NCI-H1048 (cell line): ENCODE results near the gene FAM81A.

Experiments used
- DNase-seq: peaks from one replicate; lab custom pipeline; 2025; lab: John Stamatoyannopoulos, UW

FAM81A gene

DNA sequence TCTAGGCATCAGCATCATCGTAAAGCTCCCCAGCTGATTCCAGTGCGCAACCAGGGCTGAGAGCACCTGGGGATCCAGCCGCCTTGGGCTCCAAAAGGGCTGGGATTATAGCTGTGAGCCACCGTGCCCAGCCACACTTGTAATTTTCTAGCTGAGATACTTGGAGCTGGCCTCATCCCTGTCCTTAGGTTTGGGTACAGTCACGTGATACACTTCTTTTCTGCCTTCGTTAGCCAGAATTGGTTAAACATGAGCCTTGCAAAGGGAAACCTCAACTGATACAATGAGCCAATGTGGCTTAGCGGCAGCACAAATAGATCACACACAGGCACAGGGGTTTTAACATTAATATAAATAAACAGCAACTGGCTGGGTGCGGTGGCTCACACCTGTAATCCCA, 103.8 kb downstream of the FAM81A start:
- DNase-seq: no peak

DNA sequence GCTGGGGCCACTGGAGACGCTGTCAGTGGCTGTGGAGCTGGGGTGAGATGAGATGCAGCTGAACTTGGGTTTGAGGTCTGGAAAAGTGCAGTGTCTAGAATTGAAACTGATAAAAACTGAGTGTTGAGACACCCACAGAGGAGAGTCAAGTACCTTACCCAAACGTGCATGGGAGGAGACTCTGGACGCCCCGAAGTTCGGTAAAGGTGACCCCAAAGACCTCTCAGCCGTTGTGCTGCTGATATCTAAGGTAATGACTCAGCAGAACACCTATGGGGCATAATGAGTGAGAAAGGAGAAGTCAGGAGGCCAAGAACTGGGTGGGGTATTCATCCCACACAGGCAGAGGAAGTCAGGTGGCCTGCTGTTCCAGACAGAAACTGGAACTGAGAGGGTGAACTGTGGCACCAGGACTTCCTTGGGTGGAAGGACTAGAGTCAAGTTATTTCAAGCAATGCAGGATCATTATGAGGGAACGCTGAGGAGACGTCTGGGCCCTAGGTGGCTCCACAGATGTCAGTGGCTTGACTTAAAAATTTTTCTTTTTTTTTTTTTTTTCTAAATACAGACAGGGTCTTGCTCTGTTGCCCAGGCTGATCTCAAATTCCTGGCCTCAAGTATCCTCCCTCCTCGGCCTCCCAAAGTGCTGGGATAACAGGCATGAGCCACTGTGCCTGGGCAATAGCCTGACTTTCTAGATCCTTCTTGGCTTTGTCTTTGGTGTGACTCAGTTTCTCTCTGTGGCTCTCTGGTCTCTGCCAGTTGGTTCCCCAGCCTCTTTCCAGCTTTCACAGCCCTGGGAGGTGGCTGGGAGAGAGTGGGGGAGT, 105.9 kb downstream of the FAM81A start:
- DNase-seq: no peak

DNA sequence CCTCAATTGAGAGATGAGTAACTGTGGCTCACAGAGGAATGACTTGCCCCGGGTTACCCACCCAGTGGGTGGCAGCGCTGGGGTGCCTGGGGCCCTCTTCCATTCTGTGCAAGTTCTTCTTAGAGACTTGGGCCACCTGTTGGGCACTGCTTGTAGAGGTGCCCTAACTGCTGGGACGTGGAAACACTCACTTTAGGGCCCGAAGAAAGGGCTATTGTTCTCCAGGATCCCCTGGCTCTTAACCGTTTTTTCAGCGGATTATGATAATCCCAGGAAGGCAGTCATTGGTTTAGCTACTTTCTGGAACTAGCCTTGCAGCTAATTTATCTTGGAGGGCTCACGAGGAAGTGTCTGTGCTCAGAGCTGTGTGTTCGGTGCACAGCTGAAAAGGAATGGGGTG, 107.6 kb downstream of the FAM81A start:
- DNase-seq: no peak

DNA sequence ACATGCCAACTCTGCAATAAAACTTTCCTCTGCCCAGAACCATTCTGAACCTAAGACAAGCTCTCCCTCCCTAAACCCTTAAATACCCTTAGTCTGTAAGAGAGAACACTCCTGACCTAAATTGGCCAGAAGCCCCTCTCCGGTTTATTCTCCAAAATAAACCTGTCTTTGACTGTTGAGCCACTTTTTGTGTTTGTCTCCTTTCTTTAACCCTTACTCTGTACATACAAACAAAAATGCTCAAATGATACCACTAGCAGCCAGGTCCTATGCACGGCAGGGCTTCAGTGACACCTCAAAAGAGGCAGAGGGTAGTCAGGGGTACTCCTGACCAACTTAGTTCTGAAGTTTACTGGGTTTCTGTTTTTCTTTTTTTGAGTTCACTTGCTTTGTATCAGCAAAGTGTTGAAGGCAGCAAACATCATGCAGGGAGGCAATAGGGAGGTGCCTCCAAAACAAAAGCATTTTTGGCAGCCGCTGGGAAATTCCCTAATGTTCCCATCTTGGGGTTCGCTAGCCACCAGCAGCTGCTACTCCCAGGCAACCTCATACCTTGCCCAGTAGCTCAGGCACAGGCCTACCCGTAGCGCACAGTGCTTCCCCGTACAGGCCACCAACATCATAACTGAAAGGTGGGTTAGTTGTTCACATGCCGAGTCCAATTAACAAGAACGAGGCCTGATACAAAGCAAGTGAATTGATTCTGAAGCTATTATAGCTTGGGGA, 110.7 kb downstream of the FAM81A start:
- no peak for DNase-seq

DNA sequence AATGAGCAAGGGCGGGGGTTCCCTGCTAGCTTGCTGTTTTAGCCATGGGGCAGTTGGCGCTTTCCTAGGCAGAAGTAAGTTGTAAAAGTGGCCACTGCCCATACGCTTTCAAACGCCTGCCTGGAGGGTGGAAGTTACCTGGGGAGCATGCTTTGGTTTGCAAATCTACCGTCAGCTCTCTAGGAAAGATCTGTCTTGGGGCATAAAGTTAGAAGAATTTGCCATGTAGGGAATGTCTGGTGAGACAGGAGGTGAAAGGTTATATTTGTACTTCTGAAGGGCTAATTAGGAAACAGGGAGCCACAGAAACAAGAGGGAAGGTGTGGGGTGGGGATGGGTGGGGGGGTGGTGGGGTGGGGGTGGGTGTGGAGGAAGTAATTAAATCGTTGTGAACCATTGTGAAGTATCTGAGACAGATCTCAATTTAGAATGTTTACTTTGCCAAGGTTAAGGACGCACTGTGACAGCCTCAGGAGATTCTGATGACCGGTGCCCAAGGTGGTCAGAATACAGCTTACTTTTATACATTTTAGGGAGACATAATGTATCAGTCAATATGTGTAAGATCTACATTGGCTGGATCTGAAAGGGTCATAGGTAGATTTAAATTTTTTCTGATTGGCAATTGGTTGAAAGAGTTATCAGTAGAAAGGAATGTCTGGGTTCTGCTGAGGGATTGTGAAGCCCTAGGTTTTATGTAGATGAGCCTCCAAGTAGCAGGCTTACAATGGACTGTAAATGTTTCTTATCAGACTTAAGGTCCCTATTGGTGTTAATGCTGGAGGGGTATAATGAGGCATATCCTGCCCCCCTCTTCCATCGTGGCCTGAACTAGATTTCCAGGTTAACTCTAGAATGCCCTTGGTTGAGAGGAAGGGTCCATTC, 111.6 kb downstream of the FAM81A start:
- DNase-seq: no peak

DNA sequence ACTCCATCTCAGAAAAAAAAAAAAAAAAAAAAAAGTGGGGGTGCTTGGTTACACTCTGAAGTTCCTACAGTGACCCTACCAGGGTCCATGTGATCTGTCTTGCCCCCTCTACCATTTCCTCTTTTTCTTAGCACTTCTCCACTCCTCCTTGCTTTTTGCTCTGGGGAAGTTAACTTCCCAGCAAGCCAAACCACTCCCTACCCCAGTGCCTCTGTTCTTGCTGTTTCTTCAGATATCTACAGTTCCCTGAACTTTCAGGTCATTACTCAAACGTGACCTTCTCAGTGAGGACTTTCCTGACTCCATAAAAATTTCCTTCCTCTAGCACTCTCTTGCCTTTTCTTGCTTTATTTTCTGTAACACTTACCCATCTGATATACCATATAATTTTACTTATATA, 112.5 kb downstream of the FAM81A start:
- no peak for DNase-seq

DNA sequence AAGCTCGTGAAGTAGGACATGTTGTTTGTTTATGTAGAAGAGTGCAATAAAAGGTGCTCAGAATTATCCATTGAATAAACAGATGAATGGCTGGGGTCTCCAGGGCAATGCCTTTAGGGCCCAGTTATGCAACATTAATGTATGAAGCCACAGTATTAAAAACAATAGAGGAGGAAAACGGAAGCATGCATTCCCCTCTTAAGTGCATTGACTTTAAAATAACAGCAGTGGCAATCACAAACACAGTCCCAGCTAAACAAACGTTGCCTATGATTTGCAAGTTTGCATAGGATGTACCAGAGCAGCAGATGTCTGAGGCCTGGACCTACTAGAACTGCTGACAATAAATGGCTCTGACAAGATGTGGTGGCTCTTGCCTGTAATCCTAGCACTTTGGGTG, 113.0 kb downstream of the FAM81A start:
- DNase-seq: no peak

DNA sequence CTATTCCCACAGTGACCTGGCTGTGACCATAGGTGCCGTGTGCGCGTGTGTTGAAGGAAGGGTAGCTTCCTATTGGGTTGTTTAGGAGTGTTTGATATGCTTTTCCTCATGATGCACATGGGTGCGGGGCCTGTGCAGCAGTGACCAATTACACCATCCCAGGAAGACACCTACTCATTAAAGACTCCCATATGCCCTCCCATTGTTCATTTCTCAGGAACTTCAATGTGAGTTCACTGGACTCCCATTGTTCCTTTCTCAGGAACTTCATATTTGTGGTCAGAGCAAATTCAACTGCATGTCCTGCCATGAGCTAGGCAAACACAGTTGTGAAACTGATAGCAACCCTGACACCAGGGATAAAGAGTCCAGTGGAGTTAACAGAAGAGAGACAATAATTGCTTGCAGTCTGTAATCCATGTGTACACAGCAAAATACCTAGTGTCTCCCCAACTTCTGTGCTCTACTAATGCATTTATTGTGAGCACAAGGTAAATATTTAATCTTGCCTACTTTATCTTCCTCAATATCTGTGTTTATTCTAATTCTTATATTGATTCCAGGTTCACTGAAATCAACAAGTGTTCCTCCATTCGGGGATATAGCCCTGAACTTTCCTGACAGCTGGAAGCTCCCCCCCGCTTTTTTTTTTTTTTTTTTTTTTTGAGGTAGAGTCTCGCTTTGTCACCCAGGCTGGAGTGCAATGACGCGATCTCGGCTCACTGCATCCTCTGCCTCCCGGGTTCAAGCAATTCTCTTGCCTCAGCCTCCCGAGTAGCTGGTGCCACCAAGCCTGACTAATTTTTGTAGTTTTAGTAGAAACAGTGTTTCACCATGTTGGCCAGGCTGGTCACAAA, 116.1 kb downstream of the FAM81A start:
- no peak for DNase-seq

DNA sequence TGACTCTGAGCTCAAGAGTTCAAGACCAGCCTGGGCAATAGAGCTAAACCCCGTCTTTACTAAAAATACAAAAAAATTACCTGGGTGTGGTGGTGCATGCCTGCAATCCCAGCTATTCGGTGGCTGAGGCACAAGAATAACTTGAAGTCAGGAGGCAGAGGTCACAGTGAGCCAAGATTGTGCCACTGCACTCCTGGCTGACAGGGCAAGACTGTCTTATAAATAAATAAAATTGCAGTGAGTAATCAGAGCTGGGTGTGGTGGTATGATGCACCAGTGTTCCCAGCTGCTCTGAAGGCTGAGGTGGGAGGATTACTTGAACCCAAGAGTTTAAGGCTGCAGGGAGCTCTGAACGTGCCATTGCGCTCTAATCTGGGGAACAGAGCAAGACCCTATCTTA, 117.7 kb downstream of the FAM81A start:
- no peak for DNase-seq

DNA sequence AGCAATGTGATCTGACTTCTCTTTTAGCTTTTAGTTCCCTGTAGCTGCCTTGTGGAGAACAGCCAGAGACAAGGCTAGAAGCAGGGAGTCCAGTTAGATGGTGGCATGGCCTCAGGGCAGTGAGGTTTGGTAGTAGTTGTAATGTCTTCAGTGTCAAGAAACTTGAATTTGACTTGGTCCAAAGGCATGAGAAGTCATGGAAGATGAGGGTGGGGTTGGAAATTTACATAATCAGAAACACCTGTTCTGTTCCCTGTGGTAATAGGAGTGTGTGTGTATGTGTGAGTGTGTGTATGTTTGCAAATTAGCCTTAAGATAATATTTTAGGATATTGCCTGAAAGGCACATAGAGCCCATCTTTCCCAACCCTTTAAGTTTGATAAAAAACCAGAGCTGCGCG, 118.4 kb downstream of the FAM81A start:
- no peak for DNase-seq

DNA sequence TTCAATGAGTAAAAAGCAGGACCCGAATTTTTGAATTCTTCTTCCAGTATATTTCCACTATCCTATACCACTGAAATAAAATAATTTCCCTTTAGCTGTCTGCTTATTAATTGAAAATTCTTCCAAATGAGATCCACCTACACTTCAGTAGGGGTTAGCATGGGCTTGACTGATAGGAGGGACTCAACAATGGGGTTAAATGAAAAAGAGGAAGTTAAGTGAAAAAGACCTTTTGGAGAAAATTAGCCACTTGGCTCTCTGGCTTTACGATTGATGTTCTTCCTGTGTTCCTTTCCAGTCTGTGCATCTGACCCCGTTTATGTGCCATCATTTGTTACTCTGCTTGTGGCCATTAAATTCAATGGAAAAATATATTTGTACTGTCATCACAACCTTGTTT, 119.6 kb downstream of the FAM81A start:
- no peak for DNase-seq

DNA sequence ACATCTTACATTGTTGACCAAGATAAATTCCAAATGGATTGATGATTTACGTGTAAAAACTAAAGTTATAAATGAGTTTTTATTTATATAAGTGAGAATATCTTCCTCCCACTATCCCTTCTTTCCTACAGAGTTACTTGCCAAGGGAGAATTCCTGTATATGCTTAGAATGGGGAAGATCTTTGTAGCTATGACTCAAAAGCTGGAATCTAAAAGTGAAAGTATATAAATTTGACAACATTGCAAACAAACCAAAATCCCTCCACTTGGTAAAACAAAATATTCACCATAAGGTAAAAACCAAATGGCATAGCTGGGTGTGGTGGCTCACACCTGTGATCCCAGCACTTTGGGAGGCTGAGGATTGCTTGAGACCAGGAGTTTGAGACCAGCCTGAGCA, 120.9 kb downstream of the FAM81A start:
- DNase-seq: no peak

DNA sequence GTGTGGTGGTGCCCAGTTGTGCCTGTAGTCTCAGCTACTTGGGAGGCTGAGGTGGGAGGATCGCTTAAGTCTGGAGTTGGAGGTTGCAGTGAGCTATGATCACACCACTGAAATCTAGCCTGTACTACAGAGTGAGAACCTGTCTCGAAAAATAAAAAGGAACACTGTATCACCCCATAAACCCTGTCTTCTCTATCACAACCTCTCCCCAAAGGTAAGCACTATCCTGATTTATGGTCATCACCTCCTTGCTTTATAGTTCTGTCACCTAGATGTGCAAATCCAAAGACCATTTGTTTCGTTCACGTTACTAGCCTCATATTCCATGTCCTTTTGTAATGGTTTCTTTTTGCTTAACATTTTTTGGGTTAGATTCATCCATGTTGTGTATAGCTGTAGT, 123.6 kb downstream of the FAM81A start:
- DNase-seq: no peak

DNA sequence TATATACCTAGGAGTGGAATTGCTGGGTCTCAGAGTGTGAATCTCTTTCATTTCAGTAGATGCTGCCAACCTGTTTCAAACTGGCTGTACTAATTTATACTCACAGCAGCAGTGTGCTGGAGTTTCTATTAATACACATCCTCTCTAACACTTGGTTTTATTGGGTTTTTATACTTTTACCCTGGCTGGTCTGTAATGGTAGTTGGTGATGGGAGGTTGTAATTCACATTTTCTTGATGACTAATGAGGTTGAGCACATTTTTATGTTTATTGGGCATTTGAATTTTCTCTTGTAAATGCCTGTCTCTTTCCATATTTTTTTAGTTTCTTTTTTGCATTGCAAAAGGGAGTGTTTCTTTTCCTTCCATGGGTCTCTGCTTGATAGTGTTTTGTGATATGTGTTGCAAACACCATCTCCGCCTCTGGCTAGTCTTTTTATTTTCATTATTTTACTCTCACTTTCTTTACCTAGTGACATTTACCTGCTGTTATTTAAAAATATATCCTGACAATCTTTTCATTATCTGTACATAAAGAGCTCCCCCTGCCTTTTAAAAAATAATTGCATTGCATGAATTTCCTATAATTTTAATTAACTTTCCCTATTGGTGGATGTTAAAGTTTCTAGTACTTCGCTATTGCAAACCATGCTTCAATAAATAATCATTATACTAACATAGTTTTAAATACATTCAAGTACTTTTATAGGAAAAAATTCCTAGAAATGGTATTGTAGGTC, 124.6 kb downstream of the FAM81A start:
- DNase-seq: no peak

DNA sequence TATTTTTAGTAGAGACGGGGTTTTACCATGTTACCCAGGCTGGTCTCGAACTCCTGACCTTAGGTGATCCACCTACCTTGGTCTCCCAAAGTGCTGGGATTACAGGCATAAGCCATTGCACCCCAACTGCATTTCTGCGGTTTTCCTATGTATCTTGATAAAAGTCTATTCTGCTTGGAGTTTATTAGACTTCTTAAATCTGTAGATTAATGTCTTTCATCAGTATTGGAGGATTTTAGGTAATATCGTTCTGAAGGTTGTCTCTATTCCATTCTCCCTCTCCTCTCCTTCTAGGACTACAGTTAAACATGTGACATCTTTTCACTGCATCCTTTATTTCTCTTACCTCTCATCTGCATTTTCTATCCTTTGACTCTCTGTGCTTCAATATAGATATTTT, 127.3 kb downstream of the FAM81A start:
- DNase-seq: no peak

DNA sequence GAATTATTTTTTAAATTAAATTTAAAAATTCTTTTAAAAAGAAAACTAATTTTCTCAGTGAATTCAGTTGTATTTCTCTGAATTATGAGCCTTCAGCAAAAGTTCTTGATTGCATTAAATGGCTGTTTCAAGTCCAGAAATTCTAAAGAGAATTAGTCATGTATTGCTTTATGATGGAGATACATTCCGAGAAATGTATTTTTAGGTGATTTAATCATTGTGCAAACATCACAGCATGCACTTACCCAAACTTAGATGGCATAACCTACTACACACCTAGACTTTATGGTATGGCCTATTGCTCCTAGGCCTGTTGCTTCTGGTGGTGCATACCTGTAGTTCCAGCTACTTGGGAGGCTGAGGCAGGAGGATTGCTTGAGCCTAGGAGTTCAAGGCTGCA, 129.3 kb downstream of the FAM81A start:
- no peak for DNase-seq

DNA sequence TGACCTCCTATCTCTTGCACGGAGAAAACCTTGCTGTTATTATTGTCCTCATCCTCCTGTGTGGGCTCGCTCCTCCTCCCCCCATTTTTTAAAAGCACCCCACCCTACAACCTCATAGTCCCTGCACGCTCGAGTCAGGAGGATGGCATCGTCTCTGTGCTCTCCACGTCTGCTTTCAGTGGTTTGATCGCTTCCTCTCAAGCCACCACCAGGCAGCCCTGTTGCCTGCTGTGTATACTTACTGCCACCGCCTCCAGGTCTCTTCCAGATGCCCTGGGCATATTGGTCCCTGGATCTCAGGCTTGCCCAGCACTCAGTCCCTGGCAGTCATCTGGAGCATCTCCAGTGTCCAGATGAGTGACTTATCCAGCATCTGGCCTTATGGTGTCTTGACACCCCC, 131.5 kb downstream of the FAM81A start:
- DNase-seq: no peak

DNA sequence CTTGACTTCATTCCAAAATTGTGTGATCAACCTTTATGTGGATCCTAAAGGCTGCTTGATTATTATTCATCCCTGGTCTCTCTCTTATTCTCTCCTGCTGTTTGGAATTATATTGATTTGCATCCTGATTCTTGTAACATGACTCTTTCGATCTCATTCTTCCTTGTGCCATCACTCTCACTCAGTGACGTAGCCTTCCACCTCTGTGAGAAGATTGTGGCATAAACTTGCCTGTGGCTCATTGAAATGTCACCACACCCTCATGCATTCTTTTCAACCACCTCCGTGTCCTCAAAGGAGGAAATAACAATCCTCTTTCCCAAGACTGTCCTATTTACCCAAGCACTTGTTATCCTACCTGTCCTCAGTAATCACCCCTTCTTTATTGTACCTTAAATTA, 132.3 kb downstream of the FAM81A start:
- DNase-seq: no peak

DNA sequence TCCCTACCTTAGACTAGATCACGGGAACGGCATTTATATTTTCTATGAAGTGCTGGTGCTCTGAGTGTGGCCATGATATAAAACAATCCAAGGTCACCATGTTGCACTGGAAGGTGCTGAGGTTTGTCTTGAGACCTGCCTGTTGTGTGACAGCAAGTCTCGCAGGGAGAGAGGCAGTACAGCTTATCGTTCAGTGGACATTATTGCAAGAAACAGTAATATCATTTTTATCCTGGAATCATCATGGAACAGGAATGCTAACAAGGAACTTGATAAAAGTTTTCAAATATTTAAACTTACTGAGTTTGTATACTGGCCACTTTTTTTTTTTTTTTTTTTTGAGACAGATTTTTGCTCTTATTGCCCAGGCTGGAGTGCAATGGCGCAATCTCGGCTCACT, 133.6 kb downstream of the FAM81A start:
- DNase-seq: no peak
